Loucy (cell line): ENCODE results near the gene NSUN3.

ENCODE experiments used
- EZH2phosphoT487 ChIP-seq: fragments of 200-600 bp; IDR thresholded peaks from 2 replicates; pipeline ENCODE4 v1.6.1; 2018; ENCODE audit warnings: antibody characterized with exemption, mild to moderate bottlenecking, moderate library complexity, borderline replicate concordance
- TF ChIP-seq, protein P1 (sequence below): fragments of 200-600 bp; sonication (generic); conservative IDR thresholded peaks from 2 replicates; pipeline ENCODE4 v1.5.1; 2014; ENCODE audit warnings: mild to moderate bottlenecking, antibody characterized with exemption, low read length

- TF ChIP-seq, protein P1, sequence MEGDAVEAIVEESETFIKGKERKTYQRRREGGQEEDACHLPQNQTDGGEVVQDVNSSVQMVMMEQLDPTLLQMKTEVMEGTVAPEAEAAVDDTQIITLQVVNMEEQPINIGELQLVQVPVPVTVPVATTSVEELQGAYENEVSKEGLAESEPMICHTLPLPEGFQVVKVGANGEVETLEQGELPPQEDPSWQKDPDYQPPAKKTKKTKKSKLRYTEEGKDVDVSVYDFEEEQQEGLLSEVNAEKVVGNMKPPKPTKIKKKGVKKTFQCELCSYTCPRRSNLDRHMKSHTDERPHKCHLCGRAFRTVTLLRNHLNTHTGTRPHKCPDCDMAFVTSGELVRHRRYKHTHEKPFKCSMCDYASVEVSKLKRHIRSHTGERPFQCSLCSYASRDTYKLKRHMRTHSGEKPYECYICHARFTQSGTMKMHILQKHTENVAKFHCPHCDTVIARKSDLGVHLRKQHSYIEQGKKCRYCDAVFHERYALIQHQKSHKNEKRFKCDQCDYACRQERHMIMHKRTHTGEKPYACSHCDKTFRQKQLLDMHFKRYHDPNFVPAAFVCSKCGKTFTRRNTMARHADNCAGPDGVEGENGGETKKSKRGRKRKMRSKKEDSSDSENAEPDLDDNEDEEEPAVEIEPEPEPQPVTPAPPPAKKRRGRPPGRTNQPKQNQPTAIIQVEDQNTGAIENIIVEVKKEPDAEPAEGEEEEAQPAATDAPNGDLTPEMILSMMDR, result no peak
- TF ChIP-seq EZH2phosphoT487, result no peak
Measured at GRCh38 chr3:94066506-94067500, 3.9 kb downstream of the NSUN3 start.
